ENCODE results near the gene PBX3.

DNA sequence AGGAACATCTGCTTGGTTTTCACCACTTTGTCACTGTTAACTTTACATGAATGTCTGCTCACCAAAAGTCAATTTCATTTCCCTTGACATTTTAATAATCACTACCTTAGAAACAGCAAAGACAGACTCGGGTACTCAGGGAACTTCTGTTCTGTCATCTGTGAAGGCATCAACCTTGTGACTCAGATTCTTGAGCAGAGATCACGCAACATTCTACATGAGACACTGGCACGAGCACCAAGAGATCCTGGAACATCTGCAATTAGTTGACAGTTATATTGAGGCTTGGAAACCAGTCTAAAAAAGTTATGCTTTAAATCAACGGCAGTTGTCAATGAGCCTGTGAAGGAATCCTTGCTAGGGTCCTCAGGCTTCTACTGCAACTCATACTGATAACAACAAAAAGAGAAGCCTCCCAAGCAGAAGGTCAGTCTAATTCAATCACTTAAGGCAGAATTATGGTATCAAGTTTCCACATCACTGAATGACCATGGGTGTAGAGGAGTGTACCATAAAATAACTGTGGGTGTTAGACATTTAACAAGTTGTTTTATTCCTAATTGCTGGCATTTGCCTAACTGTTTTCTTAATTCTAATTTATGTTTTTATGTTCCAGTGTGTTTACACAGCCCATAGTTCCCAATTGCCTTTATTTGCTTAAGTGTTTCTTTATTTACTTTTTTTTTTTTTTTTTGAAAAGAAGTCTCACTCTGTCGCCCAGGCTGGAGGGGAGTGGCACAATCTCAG, 3.3 kb upstream of the PBX3 start:
- TF ChIP-seq POLR2A (IDR thresholded peaks at IDR 0.05), result no peak
- TF ChIP-seq, protein P1, sequence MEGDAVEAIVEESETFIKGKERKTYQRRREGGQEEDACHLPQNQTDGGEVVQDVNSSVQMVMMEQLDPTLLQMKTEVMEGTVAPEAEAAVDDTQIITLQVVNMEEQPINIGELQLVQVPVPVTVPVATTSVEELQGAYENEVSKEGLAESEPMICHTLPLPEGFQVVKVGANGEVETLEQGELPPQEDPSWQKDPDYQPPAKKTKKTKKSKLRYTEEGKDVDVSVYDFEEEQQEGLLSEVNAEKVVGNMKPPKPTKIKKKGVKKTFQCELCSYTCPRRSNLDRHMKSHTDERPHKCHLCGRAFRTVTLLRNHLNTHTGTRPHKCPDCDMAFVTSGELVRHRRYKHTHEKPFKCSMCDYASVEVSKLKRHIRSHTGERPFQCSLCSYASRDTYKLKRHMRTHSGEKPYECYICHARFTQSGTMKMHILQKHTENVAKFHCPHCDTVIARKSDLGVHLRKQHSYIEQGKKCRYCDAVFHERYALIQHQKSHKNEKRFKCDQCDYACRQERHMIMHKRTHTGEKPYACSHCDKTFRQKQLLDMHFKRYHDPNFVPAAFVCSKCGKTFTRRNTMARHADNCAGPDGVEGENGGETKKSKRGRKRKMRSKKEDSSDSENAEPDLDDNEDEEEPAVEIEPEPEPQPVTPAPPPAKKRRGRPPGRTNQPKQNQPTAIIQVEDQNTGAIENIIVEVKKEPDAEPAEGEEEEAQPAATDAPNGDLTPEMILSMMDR (IDR thresholded peaks at IDR 0.05 in 8 of 11, conservative IDR thresholded peaks at IDR 0.05 in 3 of 11), result no peak
